ENCODE measurements around the gene DOCK1. TPM values are rescaled to one million over a fixed set of nuclear protein-coding genes. Genes with fewer than 3 reads are reported as not detected.

Gene DOCK1
- total RNA-seq, 2 donors from 2014 or later, result 72.4 to 89.3 TPM

- H3K9ac ChIP-seq (ENCODE audit: extremely low read depth, low read length, poor library complexity, severe bottlenecking), result no peak overlapping the region
- no peak for DNase-seq
- no peak overlapping the region for H3K27ac Mint-ChIP-seq
- WGBS, 2 experiments (ENCODE audit: insufficient coverage in 1 of 2, insufficient read length in 1 of 2), result 94 to 100% methylated on average over 2 to 4 of the region's 4 CpGs
- H3K9me3 ChIP-seq (ENCODE audit: control insufficient read depth, low read length), result no peaks in the 10 kb centered on the region
- no peak for TF ChIP-seq CTCF (conservative IDR thresholded peaks at IDR 0.05)
- H3K27me3 ChIP-seq (ENCODE audit: control insufficient read depth, insufficient read depth, low read length, poor library complexity, severe bottlenecking), result no peaks in the 10 kb centered on the region
- no peaks in the 10 kb centered on the region for H3K4me1 Mint-ChIP-seq
- H3K4me3 Mint-ChIP-seq, result no peak overlapping the region
- no peaks in the 10 kb centered on the region for H3K9me3 Mint-ChIP-seq
- H3K4me1 ChIP-seq (ENCODE audit: control insufficient read depth, insufficient read depth, low read length), result no peaks in the 10 kb centered on the region
- peaks cover 48% of the 10 kb centered on the region for H3K36me3 Mint-ChIP-seq (ENCODE audit: low read depth)
- H3K36me3 ChIP-seq (ENCODE audit: control insufficient read depth, insufficient read depth, low read length), result peaks cover 16% of the 10 kb centered on the region
- H3K4me3 ChIP-seq (ENCODE audit: low read length), result no peak overlapping the region
- H3K27ac ChIP-seq (ENCODE audit: low read depth, low read length), result no peak overlapping the region
- H3K27me3 Mint-ChIP-seq (ENCODE audit: insufficient read depth), result no peaks in the 10 kb centered on the region
Observed at GRCh38 chr10:127272076-127272475, 366.8 kb downstream of the DOCK1 start.

DNA sequence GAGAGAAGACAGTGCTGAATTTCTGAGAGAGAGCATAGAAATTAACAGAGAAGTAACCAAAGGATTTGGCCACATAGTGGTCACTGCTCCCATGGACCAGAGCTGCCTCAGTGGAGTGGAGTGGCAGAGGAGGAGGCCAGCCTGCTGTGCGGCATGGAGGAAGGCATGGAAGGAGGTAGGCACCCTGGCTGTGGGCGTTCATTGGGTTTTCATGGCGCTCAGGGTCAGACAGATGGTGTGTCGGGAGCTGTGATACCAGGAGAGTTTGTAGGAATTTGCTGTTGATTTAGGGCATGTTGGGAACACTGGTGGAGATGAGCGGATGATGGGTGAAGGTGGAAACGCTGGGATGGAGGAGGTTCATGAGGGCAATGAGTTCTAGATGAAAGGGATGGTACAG lies 370.0 kb downstream of the DOCK1 start:
- peaks cover 58% of the 10 kb centered on the region for H3K36me3 Mint-ChIP-seq (ENCODE audit: low read depth)
- no peak overlapping the region for H3K9ac ChIP-seq (ENCODE audit: extremely low read depth, low read length, poor library complexity, severe bottlenecking)
- no peak overlapping the region for H3K27ac Mint-ChIP-seq
- TF ChIP-seq CTCF (conservative IDR thresholded peaks at IDR 0.05), result no peak
- H3K9me3 ChIP-seq (ENCODE audit: control insufficient read depth, low read length), result no peaks in the 10 kb centered on the region
- H3K27me3 ChIP-seq (ENCODE audit: control insufficient read depth, insufficient read depth, low read length, poor library complexity, severe bottlenecking), result no peaks in the 10 kb centered on the region
- no peak overlapping the region for H3K27ac ChIP-seq (ENCODE audit: low read depth, low read length)
- WGBS, 2 experiments (ENCODE audit: insufficient coverage in 1 of 2, insufficient read length in 1 of 2), result 91 to 94% methylated on average over 3 to 6 of the region's 6 CpGs
- no peaks in the 10 kb centered on the region for H3K4me1 ChIP-seq (ENCODE audit: control insufficient read depth, insufficient read depth, low read length)
- no peak for DNase-seq
- no peak overlapping the region for H3K4me3 ChIP-seq (ENCODE audit: low read length)
- no peak overlapping the region for H3K4me3 Mint-ChIP-seq
- H3K36me3 ChIP-seq (ENCODE audit: control insufficient read depth, insufficient read depth, low read length), result peaks cover 23% of the 10 kb centered on the region
- H3K27me3 Mint-ChIP-seq (ENCODE audit: insufficient read depth), result no peaks in the 10 kb centered on the region
- H3K4me1 Mint-ChIP-seq, result peaks cover 4% of the 10 kb centered on the region
- peaks cover 7% of the 10 kb centered on the region for H3K9me3 Mint-ChIP-seq

DNA sequence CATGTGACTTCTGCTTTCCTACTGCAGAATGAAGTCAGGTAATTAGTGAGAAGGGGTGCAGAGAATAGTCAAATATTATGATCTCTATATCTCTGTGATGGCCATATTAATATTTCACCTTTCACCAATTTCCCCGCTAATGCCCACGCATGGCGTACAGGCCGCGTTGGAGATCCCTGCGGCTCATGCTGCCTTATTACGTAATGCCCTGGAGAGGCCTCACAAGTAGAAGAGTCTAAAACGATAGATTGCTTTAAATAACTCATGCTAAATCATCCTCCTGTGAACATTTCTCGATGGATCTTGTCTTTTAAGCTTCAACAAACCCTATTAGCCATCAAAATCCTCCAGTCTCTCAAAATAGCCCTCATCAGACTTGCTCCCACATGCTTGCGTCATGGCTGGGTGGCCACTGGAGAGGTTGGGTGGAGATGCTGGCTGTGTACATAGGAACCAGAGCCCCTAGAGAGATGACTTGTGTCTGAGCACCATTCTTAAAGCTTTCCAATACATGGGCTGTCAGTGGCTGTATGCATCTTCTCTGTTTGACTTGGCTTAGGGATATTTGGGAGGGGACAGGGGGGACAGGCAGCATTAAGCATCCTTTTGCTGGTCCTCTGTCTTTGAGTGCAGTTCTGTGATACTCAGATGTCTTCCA lies 370.7 kb downstream of the DOCK1 start:
- Histone ChIP-seq H3K27ac (ENCODE audit: low read depth, low read length) (no peak overlapping the region), H3K4me3 (ENCODE audit: low read length) (no peak overlapping the region), H3K27me3 (ENCODE audit: control insufficient read depth, insufficient read depth, low read length, poor library complexity, severe bottlenecking) (no peaks in the 10 kb centered on the region), H3K36me3 (ENCODE audit: control insufficient read depth, insufficient read depth, low read length) (peaks cover 23% of the 10 kb centered on the region), H3K9ac (ENCODE audit: extremely low read depth, low read length, poor library complexity, severe bottlenecking) (no peak overlapping the region), H3K4me1 (ENCODE audit: control insufficient read depth, insufficient read depth, low read length) (no peaks in the 10 kb centered on the region), H3K9me3 (ENCODE audit: control insufficient read depth, low read length) (no peaks in the 10 kb centered on the region)
- Mint-ChIP-seq H3K9me3 (peaks cover 9% of the 10 kb centered on the region), H3K4me1 (peaks cover 4% of the 10 kb centered on the region), H3K27ac (no peak overlapping the region), H3K27me3 (ENCODE audit: insufficient read depth) (no peaks in the 10 kb centered on the region), H3K36me3 (ENCODE audit: low read depth) (peaks cover 59% of the 10 kb centered on the region), H3K4me3 (no peak overlapping the region)
- 96 to 97% methylated on average over 6 to 10 of the region's 10 CpGs for WGBS, 2 experiments (ENCODE audit: insufficient coverage in 1 of 2, insufficient read length in 1 of 2)
- DNase-seq, result no peak
- no peak for TF ChIP-seq CTCF (conservative IDR thresholded peaks at IDR 0.05)

All from endodermal cell (in vitro differentiated cells).